GM19043 (cell line): ENCODE measurements around the gene TMSB15C.
"Not testable (repeated sequence)": the region's sequence is repeated elsewhere in the genome, so short reads cannot be mapped to it uniquely, and the experiment has no call there.

Source experiments
- ATAC-seq: cut with Tn5 transposase; IDR thresholded peaks from one replicate; pipeline ENCODE4 v1.9.1; 2021; ENCODE audit warnings: low read depth; ENCODE audit not compliant: unreplicated experiment

Gene TMSB15C

DNA sequence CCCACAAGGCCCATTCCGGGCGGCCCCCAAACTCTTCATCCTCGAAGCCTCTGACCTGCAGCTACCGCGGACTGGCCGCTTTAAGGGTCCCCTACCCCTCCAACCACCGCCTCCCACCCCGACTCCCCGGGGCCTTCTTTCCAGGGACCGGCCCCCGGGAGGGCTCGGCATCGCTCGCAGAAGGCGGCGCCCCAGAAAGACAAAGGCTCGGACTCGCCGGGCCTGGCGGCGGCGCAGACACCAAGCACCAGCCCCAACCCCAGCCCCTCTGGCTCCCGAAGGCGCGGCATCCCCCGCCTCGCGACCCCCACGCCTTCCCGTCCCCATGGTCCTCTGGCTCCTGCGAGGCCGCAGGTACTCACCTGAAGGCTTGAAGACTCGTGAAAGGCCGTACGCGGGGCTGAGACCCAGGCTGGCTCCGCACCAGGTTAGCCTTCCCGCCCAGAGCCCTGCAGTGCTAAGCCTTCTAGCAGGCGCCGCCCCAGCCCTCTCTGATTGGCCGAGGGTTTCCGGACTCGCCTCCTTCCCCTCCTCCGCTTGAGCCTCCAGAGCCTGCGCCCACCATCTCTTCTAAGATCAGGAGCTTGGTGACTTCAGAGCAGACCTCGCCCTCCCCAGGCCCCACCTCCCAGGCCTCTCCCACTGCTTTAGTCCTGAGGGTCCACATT lies at the start of gene TMSB15C:
TMSB15C (minus strand) TSS at position 459 of the 668 bp plus-strand sequence.
- ATAC-seq: peak; percentile 98

DNA sequence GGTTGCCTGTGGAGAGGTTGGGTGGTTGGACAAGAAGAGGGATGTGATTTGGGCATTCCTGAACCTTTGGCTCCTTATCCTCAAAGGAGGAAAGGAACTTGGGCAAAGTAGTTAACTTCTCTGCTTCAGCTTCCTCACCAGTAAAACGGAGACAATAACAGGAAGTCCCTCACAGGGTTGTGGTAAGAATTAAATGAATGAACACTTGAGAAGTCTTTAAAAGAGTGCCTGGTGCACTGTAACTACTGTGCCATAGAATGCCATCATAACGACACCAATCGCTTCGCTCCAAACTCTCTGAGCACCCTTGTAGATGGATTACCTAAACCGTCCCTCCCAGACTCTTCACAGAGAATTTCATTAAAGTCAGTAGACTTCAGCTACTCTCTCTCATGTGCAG lies 46.8 kb upstream of the TMSB15C start:
- peak; percentile 70 for ATAC-seq

DNA sequence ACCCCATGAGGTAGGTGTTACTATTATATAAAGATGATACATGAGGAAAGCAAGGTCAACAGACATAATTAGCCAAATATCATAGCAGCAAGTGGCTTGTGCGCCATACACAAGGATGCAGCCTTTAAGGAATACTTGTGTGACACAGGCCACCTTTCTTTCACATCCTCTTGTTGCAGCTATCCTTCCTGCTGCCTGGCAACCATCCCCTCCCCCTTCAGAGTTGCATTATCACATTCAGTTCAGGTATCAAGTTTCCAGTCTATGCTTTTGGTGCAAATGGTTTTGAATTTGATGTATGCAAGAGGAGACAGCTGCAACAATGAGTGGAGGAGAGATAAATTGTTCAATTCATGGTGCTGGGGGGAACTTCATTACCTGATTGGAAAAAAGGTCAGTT lies 42.7 kb upstream of the TMSB15C start:
- no peak for ATAC-seq

DNA sequence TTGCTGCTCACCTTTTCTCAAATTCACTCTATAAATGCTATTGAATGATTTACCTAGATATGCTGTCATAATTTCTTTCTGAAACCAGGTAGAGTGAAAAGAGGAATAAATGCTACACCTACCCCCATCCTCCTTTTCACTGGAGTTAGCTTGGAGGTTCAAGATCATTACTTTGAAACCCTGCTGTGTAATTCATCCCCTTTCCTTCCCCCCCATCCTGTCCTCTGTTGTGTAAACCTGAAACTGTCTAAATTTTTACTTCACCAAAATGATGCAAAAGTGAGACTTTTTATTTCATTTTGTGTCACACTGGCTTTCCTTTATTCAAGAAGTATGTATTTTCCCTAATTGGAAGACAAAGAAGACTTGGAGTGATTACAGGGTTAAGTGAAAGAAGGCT lies 41.7 kb upstream of the TMSB15C start:
- no peak for ATAC-seq

DNA sequence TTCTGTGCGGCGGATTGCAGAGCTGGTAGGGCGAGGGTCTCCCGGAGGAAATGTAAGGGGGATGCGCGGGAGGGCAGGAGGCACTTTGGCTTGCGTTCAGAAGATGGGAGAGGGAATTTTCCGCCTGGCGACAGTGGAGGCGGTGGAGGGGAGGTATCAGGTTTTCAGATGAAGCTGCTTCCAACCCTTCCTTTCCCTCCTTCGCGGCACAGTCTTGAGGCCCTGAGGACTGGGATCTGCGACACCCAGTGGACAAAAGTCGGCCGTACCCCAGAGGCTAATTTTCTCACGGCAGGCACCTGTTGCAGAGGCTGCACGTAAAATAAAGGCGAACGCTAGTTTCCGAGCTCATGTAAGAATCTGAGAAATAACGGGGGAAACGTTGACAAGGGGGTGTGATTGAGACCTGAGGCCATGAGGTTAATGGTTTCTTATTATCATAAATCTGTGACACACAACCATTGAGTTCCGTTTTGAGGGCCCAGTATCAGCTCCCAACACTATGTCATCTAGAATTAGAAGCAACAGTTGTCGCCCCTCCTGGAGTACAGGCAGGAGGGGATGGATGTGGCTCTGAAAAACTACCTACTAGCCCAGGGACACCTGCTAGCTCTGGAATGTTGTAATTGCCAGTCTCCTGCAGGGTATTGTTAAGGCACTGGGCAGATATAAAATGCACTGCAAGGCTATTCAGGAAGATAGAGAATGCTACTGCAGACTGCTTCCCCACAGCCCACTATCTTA lies 37.4 kb upstream of the TMSB15C start:
- peak; percentile 47 for ATAC-seq

DNA sequence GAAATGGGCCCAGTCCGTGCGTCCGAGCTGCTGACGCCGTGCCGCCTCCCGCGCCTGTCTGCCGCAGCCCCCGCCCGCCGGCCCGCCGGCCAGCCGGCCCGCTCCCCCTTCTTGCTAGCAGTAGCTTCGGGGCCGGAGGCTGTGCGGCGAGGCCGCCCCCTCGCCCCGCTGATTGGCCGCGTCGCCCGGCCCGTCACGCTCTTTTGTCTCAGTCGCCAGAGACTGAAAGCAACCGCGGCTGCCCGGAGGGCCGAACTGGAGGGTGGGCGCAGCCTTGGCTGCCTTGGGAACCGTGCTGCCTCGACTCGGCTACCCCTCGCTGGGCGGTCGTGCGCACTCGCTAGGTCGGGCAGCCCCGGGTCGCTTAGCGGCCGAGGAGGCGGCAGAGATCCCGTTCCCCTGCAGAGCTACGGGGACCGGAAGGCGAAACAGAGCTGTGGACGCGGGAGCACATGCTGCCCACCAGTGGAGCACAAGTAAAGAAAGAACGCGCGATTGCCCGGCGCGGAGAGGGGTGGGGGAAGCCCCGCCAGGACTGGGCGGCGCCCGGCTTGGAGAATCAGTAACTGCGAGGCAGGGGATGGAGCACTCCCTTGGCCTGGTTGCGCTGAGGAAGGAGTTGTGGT lies 36.4 kb upstream of the TMSB15C start, which contains the start of gene ZCCHC18:
ZCCHC18 (plus strand) TSS at position 198 of the 626 bp plus-strand sequence. CDS start 1,589 bp downstream, outside the sequence.
- peak; percentile 65 for ATAC-seq

DNA sequence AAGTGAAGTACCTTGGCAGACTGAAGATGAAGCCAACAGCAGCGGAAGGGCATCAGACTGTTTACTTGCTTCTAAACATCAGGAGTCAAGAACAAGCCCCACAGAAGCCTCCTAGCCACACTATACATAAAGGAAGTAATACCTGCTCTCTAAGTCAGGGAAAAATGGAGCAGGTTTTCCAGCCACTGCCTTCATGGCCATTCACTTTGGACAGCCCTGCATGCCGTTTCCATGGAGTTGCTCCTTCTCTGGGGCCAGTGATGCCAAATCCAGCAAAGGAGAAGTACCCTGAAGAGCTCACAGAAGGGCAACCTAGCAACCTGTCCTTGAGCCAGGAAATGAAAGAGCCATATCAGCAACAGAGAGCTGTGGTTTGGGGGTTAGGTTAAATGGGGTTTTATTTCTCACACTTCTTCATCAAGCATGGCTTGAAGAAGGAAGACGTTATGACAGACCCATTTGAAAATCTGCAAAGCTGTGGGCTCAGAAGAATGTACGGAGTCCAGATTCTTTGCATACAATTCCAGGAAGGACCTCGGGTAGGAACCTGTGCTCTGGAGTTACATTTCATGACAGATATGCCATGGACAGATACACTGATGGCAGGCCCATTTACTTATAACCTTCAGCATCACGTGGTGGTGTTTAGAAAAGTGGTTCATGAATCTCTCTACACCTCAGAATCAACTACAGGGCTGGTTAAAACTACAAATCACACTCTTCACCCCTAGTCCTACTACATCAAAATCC lies 34.6 kb upstream of the TMSB15C start:
- not testable (repeated sequence) for ATAC-seq

DNA sequence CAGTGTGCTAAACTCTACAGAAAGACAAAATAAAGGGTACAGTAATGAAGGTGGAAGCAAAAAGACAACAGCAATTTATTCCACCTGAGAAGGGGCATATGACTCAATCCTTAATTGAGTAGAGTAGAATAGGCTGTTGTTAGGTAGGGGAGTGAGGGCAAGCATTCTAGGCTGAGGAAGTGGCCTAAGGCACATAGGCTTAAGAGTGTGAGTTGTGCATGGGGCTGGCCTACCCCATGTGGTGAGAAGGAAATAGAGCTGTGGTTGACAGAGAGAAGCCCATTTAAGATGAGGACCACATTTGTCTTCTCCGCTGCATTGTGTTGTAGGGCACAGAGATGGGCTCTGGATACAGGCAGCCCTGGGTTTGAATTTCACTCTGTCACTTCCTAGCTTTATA lies 32.9 kb upstream of the TMSB15C start:
- no peak for ATAC-seq

DNA sequence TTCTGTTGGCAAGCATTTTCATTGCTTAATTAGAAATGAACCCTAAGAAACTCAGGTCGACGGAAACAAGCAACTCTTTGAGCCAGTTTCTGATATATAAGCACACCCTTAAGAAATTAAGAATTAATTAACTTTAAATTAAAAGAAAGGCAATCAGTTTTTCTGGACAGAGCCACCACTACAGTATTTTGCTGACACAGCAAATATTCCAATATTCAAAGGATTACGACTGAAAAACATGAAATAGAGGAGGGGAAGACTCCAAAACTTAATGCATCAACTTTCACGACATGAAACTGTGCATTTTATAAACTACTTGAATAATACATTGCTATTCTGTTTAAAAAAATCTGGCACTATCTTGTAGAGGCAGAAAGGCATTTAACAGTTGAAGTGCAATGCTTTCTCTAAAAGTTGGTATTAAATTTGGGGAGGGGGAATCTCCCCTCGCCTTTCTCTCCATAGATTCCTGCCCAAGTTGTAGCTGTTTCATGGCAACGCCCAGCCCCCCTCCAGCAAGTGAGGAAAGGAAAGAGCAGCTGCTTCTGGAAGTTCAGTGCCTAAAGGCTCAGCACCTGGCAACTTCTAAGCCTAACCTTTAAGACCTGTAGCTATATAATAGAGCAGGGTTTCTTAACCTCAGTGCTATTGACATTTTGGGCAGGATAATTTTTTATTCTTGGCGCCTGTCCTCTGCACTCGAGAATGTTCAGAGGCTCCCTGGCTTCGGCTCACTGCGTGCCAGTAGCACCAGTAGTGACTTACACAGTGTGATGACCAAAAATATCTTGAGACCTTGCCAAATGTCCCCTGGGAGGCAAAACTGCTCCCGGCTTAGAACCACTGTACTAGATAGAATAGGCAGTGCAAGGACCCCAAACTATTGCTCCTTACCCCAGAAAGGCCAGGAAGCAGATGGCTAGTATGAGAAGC lies 29.6 kb upstream of the TMSB15C start:
- ATAC-seq: no peak

DNA sequence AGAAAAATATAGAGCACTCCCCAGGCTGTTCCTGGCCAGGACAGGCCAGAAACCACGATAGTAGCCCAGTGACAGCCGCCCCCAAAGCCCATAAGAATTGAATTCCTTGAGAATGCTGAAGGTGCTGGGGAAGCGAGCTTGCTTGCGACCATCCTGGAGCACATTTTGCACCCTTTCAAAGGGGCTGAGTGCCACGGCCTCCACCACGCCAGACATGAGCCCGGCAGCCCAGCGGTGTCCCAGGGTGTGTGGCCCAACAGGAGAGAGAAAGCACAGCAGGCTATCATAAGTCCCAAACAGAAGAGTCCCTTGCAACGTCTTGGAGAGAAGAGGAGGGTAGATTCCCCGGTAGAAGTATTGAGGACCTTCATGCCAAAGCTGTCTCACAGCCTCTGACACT lies 28.6 kb upstream of the TMSB15C start:
- no peak for ATAC-seq

DNA sequence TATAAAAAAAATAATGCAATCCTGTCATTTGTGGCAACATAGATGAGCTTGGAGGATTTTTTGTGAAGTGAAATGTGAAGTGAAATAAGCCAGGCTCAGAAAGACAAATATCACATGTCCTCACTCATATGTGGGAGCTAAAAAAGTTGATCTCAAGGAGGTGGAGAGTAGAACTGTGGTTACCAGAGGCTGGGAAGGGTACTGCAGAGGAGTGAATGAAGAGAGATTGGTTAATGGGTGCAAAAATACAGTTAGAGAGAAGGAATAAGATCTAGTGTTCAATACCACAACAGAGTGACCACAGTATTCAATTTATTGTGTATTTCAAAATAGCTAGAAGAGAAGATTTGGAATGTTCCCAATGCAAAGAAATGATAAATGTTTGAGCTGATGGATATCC lies 22.9 kb upstream of the TMSB15C start:
- ATAC-seq: no peak

DNA sequence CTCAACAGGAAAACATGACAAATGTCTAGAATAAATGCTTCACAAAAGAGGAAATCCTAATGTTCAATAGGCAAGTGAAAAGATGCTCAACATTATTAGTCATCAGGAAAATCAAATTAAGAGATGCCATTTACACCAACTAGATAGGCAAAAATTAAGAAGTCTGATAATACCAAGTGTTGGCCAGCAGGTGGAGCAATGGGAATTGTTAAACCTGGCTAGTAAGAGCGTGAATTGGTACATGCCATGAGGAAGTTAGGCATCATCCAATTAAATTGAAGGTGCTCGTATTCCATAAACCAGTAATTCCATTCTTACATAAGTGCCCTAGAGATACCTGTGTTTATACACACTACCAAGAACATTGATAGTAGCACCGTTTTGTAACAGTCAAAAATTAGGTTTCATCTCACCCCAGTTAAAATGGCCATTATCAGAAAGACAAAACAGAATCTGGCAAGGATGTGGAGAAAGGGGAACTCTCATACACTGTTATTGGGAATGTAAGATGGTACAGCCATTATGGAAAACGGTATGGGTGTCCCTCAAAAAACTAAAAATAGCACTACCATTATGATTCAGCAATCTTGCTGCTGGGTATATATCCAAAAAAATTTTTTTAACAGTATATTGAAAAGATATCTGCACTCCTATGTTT lies 22.2 kb upstream of the TMSB15C start:
- ATAC-seq: peak; percentile 75

DNA sequence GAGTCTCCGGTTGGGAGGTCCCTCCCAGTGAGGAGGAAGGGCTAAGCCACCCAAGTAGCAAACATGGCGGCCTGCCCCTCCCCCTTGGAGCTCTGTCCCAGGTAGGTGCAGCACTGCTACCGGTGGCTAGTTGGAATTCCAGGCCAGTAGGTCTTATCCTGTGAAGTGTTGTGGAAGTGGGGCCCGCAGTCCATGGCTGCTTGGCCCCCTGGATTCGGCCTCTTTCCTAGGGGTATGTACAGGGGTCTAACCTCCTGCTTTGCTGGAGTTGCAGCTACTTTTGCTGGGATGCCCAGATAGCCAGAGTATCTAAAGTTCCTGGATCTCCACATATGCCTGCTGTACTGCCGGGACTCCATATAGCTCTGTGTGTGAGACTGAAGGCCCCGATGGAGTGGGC lies 9.9 kb upstream of the TMSB15C start:
- ATAC-seq: no peak

DNA sequence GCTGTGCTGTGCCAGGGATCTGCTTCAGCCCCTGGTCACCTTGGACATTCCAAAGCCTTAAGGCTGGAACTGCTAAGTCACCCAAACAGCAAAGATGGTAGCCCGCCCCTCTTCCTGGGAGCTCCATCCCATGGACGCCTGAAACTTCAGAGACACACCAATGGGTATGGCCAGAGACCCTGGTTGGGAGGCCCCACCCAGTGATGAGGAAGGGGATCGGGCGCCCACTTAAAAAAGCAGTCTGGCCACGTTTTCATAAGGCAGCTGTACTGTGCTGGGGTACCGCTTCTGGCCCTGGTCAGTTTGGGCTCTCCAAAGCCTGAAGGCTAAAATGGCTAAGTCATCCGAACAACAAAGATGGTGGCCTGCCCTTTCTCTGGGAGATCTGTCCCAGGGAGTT lies 9.4 kb upstream of the TMSB15C start:
- no peak for ATAC-seq

DNA sequence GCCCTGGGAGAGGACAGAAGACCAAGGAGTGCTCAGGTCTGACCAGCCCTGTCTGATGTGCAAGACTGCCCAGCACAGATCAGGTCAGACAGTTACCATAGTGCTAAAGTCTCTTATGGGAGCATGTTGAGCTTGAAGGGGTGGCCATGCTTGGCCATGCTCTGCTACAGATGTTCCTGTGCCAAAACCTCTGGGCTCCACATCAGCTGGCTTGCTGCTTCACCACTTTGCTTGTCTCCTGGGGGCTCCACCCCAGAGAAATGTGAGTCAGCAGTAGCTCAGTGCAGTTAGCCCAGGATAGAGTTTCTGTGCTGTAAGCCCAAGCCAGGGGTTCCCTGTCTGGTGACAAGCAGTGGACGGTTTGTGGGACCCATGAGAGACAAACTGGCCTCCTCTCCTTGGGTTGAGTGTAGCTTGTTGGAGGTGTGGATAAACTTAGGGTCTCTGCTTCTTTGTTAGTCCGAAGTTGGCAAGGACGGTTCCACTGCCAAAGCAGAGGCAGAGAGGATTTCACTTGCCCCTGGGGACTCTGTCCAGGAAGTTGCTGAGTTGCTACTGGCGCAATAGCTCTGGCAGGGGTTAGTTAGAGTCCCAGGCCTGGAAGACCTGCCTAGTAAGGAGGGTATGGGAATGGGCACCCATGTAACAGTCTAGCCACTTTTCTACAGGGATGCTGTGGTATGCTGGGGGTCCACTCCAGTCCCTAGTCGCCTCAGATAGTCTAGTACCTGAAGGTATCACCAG lies 8.7 kb upstream of the TMSB15C start:
- ATAC-seq: no peak

DNA sequence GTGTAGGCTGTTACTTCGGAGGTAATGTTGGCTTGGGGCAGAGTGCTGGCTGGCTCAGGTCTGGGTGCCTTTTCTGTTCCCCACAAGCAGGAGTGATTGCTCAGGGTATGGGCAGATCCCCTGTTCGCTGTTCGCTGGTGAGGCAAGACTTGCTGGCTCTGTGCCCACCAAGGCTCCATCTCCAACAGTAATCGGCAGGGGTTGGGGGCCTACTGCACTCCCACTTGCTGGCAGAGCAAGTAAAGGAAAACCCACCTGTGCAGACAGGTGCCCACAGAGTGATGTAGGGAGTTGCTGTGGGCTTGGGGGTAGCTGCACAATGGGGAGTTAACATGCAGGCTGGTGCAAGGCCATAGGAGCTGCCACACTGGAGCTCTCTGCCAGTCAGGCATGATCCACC lies 8.0 kb upstream of the TMSB15C start:
- no peak for ATAC-seq

DNA sequence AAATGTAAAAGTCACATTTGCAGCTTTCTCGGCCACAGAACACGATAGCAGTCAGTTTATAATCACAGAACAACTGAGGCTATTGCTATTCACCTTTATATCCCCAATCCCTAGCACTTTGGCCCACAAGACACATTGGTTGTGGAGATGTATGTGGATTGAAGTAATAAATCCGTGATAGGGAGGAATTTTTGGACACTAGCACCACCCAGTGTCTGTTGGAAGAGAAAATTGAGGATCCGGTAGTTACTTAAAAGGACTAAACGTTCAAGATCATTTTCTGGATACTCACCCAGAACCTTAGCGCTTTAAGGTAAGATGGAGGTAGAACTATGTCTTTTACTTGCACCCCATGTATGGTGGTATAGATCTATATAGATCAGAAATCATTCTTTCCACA lies 1.8 kb upstream of the TMSB15C start:
- ATAC-seq: not testable (repeated sequence)

DNA sequence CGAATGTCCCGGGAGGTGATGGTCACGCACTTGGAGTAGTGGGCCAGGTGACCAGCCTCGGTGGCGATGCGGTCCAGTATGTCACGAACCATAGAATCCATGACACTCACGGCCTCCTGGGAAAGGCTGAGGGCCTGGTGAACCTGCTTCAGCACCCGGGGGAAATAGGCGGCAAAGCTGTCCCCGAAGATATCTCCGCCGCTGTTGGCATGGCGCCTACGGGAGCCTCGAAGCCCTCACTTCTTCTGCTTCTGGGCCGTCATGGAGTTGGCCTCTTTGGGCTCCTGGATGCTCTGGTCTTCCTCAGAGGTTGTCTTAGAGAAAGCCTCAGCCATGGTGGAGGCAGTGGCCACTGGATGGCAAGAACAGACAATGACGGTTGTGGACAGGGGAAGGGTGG lies 13.4 kb downstream of the TMSB15C start:
- ATAC-seq: not testable (repeated sequence)

DNA sequence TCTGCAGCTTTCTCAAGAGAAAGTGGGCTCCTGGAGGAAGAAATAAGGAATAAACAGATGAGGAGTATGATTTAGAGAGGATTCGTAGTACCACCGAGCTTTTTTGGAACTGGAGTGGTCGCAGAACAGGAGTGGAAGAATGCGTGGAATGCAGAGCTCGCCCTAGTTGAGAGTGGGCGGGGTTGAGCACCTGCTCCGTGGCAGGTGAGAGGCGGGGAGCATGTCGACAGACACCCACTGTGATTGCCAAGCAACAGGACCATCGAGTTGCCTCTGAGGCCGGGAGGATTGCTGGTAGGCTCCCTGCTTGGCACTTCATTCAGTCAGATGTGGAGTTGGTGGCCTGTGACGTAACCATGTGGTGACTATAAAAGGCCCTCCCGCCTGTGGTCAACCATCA lies 21.1 kb downstream of the TMSB15C start:
- ATAC-seq: not testable (repeated sequence)
